Stimulated activated CD4-positive, alpha-beta T cell treated with anti-CD3 and anti-CD28 coated beads, Interleukin-1b, Interleukin-23, amount 100 ng/mL, for 4 hours (primary cell): ENCODE results near the gene CELF5.

Experiments
- DNase-seq, 2 donors: peaks; one replicate each; pipeline ENCODE4 v3.0.0-alpha.2; 2020; ENCODE audit warnings: low read depth in 2 of 2

Gene CELF5

DNA sequence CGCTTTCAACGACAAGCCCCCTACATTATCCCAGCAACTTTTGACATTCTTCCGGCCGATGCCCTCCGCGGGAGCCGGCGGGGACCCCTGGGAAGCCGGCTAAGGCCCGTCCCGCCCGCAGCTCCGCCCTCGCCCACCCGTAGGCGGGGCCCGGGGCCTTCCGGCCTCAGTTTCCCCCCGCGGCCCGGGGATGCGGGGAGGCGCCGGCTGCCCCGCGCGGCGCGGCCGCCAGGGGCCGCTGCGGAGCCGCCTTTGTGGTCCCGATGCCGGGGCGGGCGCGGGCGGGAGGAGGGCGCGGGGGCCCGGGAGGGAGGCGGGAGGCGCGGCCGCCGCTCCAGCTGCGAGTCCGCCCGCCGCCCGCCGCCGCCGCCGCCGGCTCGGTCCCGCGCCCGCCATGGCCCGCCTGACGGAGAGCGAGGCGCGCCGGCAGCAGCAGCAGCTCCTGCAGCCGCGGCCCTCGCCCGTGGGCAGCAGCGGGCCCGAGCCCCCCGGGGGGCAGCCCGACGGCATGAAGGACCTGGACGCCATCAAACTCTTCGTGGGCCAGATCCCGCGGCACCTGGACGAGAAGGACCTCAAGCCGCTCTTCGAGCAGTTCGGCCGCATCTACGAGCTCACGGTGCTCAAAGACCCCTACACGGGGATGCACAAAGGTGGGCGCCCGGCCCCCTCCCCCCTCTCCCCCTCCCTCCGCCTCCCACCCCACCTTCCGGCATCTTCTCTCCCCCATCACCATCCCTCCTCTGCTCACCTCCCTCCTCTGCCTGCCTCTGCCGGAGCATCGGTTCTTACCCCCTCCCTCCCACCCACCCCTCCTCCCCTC lies at the start of gene CELF5:
TSS of gene CELF5 (plus strand) at position 316 of the 823 bp plus-strand sequence. CDS start at position 395, 79 bp downstream.
- DNase-seq = peak; percentile 49 to 65

DNA sequence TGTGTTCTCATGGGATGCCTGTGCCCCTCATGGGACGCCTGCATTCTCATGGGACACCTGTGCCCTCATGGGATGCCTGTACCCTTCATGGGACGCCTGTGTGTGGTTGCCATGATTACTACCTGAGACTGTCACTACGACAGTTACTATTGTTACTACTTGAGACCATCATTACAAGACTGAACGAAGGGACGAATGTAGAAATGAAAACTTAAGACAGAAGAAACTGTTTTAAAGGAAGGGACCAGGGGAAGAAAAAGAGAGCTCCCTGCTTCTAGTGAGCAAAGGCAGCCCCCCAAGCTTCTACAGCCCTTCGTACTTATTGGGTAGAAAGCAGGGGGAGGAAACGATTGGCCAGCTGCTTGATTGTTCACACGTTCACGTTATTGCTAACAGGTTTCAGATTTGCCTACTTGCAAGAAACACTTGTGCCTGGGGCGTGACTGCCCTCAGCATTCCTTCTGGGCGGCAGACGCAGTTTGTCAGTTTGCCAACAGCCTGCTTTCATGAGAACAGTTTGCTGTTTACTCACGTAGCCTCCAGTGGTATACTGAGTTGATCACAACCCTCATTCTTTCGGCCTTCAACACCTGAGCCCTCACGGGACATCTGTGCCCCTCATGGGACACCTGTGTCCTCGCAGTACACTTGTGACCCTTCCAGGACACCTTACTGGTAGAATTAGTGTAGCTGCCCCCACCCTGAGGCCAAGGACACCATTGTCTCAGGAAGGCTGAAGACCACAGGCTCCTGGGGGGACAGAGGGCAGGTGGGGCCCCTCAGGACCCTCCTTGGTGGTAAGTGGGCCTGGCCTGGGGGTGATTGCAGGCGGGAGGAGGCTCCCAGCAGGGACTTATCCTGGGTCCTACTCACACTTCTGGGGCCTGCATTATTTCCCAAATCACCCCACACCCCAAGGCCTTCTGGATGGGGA lies 48.4 kb upstream of the CELF5 start:
- DNase-seq = no peak

DNA sequence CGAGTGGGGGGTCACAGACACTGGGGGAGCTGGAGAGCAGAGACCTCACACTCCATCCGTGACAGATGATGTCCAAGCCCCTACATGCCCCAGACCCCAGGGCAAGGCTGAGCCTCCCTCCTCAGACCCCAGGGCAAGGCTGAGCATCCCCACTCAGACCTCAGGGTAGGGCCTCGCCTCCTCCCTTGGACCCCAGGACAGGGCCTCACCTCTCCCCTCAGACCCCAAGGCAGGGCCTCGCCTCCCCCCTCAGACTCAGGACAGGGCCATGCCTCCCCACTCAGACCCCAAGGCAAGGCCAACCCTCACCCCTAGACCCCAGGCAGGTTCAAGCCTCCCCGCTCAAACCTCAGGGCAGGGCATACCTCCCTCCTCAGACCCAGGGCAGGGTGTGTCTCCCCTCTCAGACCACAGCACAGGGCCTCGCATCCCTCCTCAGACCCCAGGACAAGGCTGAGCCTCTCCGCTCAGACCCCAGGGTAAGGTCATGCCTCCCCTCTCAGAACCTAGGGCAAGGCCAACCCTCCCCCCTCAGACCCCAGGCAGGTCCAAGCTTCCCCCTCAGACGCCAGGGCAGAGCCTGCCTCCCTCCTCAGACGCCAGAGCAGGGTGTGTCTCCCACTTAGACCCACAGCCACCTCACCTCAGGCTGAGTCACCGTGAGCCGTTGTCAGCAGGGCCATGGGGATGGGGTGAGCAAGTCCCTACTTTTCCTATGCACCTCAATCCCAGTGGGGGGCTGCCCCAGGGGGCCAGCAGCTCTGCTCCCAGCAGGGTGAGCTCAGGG lies 47.6 kb upstream of the CELF5 start:
- peak; percentile 51 to 61 for DNase-seq

DNA sequence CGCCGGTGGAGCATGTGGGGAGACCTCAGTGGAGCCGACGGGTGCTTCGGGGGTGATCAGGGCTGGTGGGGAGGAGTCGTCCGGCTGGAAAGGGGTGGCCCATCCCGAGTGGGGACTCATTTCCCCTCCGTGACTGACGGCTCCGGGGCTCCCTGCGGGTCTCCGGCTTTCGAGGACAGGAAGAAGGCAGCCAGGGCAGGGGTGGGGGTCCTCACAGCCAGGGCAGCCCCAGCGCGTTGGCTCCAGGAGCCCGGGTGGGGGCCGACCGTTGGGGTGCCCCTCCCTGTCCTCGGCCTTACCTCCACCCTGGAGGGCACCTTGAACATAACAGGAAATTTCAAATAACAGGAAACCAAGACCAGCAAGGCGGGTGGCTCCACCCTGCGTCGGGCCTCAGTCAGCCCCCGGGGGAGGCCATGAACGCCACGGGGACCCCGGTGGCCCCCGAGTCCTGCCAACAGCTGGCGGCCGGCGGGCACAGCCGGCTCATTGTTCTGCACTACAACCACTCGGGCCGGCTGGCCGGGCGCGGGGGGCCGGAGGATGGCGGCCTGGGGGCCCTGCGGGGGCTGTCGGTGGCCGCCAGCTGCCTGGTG lies 46.0 kb upstream of the CELF5 start, which contains the start of gene S1PR4:
TSS of gene S1PR4 (plus strand) at position 393 of the 596 bp plus-strand sequence. CDS start at position 417, 24 bp downstream.
- DNase-seq = peak; percentile 25 to 46

DNA sequence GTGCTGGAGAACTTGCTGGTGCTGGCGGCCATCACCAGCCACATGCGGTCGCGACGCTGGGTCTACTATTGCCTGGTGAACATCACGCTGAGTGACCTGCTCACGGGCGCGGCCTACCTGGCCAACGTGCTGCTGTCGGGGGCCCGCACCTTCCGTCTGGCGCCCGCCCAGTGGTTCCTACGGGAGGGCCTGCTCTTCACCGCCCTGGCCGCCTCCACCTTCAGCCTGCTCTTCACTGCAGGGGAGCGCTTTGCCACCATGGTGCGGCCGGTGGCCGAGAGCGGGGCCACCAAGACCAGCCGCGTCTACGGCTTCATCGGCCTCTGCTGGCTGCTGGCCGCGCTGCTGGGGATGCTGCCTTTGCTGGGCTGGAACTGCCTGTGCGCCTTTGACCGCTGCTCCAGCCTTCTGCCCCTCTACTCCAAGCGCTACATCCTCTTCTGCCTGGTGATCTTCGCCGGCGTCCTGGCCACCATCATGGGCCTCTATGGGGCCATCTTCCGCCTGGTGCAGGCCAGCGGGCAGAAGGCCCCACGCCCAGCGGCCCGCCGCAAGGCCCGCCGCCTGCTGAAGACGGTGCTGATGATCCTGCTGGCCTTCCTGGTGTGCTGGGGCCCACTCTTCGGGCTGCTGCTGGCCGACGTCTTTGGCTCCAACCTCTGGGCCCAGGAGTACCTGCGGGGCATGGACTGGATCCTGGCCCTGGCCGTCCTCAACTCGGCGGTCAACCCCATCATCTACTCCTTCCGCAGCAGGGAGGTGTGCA lies 45.3 kb upstream of the CELF5 start:
- DNase-seq = peak in 1 of 2 donors; percentile 37

DNA sequence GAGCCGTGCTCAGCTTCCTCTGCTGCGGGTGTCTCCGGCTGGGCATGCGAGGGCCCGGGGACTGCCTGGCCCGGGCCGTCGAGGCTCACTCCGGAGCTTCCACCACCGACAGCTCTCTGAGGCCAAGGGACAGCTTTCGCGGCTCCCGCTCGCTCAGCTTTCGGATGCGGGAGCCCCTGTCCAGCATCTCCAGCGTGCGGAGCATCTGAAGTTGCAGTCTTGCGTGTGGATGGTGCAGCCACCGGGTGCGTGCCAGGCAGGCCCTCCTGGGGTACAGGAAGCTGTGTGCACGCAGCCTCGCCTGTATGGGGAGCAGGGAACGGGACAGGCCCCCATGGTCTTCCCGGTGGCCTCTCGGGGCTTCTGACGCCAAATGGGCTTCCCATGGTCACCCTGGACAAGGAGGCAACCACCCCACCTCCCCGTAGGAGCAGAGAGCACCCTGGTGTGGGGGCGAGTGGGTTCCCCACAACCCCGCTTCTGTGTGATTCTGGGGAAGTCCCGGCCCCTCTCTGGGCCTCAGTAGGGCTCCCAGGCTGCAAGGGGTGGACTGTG lies 44.6 kb upstream of the CELF5 start:
- DNase-seq = peak in 1 of 2 donors; percentile 30

DNA sequence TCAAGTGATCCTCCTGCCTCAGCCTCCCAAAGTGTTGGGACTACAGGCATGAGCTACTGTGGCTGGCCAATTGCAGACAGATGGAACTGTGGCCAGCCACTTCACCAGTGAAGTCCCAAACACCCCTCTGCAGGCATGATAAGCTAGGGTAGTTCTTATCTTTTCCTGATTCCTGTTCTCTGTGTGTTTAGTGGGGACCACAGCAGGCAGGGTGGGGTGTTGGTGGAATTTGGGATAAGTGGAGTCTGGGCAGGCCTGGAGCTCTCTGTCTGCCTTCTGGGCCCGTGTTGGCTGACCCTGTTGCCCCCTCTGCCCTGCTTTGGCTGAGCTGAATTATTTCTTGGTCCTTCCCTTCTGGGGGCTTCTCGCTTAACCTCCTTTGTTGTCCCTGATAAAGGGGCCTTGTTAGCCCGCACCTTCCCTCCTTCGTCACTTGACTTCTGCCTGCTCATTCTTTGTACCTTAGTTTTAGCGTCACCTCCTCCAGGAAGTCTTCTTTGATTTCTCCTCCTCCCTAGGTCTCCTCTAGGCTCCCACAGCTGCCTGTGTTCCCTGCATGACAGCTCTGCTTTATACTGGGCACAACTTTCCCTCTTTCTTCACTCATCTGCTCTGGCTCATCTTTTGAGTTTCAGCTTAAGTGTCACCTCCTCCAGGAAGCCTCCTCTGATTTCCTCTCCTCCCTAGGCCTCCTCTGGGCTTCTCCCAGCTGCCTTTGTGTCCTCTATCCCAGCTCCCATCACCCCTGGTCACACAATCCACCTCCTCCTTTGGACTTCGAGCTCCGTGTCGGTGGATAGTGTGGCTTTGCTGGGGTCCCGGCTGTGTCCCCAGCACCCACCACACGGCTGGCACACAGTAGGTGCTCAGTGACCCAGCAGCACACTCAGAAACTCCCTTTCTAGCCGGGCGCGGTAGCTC lies 40.5 kb upstream of the CELF5 start:
- no peak for DNase-seq

DNA sequence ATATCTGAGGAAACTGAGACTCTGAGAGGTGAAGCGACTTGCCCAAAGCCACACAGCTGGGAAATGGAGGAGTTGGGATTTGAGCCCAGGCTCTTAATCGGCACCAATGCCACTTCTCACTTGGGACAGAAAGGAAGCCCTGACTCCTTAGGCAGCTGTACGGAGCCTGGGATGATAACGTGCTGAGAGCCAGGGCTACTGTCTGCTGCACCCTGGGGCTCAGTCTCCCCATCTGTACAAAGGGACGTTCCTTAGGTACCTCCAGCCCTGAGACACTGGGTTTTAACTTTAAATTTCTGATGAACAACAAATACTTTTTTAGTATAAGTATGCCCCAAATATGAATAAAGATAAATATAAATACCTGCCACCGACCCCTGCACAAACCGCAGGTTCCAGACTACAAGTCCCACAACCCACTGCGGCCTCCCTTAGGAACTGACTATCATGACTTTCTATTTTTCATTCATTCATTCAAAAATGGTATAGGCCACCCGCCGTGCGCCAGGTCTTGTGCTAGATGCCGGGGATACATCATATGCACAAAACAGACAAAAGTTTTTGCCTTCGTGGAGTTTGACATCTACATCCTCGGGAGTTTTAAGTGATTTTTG lies 39.5 kb upstream of the CELF5 start:
- peak; percentile 41 to 54 for DNase-seq

DNA sequence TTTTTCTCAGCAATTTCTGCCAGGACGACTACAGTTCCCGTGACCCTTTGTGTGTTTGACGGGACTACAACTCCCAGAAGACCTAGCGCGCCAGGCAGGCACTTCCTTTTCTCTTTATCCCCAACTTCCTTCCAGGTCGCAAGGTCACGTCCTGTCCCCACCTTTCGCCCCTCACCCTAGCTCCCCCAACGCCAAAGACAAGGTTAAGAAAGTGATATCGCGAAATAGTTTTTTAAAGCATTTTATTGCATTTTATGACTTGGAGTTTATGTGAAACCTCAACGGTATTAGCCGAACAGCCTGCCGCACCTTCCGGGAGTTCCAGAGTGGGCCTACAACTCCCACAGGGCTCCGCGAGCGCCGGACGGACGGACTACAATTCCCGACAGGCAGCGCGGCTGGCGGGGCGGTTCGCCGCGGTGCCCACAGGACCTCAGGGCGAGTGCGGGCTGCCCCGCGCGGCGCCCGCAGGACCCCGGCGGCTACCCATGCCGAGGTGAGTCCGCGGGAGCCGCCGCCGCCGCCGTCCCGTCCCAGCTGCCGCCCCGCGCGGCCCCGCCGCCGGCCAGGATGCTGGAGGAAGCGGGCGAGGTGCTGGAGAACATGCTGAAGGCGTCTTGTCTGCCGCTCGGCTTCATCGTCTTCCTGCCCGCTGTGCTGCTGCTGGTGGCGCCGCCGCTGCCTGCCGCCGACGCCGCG lies 38.9 kb upstream of the CELF5 start, which contains the start of gene NCLN:
TSS of gene NCLN (plus strand) at position 470 of the 699 bp plus-strand sequence. CDS start at position 571, 101 bp downstream.
- peak; percentile 92 for DNase-seq

DNA sequence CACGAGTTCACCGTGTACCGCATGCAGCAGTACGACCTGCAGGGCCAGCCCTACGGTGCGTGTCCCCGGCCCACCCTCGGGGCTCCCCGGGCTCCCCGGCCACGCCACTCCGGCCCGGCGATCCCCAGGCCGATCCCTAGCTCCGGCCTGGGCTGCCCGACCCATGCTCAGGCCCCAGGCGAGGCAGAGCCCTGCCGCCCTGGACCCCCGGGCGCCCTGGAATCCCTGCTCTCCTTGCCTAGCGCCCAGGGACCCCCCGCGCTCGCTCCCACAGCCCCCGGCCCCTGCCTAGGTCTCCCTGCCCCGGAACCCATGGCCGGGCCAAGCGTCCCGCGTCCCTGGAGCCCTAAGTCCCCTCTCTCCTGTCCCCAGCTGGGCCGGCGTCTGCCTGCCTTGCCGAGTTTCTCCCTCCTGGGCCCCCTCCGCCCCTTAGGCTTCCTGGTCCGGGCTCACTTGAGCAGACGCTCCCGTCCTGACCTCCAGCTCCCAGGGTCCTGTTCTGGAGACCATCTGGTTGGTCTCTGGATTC lies 38.2 kb upstream of the CELF5 start:
- DNase-seq = no peak

DNA sequence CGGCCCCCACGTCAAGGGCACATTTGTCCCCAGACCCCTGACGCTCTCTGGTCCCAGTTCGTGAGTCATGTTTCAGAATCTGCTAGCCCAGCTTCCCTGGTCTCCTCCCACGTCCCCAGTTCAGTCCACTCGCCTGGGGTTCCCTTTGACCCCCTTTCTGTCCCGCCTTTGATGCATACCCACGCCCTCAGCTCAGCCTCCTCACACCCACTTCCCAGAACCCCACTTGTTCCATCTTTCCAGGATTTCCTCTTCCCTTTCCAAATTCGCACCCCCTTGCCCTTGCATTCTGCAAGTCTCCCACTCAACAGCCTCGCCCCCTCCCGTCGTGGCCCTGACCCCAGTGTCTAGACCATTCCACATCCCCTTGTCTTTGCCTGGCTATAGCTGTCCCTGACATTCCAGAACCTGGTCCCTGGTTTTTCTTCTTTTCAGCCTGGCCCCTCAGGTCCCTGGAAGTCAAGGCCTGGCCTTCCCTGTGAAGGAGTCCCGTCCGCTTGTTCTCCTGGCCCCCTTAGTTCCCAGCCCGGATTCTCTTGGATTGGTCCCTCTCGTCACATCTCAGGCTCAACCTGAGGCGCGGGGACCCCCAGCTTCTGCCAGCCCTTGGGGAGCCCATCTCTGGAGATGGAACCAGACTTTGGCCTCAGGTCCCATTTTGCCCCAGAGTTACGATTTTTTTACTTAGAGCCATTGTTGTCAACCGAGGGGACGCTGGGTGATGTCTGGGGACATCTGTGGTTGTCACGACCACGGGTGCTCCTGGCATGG lies 37.4 kb upstream of the CELF5 start:
- no peak for DNase-seq

DNA sequence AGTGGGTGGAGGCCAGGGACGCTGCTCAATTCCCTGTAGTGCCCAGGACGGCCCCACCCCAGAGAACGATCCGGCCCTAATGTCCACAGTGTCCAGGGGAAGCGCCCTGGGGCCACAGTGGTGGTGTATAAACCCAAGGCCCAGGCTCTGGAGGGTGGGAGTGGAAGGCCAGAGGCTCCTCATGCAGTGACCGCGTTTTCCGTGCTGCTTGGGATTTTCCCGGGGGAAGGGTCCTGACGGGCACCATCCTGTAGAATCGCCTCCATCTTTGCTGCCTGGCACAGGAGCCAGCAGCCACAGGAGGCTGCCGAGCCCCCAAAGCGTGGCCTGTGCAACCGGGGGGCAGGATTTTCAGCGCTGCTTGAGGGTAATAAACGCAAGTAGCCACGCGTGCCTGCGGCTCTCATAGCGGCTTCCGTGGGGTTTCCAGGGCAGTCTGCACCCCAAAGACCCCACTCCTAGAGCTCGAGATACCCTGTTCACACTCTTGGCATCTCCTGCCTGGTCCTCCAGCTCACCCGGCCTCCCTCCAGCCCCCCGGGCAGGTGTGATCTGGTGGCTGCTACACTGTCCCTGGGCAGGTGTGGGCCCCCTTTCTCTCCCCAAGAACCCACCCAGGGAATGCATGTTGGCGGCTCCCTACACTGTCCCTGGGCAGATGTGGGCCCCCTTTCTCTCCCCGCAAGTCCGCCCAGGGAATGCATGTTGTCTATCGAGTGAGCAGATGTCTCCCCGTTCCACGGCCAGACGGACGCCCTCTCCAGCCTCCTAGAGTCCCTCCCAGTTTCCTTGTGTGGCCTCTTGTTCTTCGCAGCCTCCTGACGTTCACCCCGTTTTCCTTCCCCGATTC lies 36.6 kb upstream of the CELF5 start:
- no peak for DNase-seq

DNA sequence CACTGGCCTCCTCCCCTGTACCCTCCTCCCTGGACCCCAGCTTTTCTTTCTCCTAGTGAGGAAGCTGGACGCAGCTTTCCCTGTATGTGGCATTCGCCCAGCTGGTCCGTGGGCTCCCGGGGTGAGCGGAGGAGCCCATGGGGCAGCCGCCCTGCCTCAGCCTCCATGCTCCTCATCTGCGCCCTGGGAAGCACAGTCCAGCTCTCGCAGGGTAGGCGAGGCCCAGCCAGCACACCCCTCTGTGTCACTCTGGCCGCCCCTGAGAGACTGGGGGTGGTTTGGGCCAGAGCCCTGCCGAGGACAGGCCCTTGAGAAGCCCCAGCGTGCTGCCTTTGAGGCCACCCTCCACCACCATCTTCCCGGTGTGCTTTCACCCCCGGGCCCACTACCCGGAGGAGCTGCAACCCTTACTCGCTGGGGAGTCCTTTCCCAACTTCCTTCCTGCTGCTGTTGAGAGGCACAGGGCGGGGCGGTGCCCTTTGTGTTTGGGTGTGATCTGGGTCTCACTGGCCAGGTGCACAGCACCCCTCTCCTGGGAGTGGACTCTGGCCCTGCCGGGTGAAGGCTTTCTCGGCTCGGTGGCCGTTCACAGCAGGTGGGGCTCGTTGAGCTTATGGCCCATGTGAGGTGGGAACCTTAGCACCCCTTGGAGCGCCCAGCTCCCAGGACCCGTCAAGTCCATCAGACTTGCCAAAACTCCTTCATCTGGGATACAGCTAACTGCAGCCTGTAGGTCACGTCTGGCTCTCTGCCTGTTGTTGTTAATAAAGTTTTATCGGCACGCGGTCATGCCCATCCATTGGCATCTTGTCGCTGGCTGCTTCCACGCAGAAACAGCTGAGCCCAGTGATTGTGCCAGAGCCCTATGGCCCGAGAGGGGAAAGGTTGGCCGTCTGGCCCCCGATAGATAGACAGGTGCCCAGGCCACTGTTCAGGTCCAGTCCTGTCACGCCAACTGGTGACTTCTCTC lies 35.5 kb upstream of the CELF5 start:
- DNase-seq = no peak

DNA sequence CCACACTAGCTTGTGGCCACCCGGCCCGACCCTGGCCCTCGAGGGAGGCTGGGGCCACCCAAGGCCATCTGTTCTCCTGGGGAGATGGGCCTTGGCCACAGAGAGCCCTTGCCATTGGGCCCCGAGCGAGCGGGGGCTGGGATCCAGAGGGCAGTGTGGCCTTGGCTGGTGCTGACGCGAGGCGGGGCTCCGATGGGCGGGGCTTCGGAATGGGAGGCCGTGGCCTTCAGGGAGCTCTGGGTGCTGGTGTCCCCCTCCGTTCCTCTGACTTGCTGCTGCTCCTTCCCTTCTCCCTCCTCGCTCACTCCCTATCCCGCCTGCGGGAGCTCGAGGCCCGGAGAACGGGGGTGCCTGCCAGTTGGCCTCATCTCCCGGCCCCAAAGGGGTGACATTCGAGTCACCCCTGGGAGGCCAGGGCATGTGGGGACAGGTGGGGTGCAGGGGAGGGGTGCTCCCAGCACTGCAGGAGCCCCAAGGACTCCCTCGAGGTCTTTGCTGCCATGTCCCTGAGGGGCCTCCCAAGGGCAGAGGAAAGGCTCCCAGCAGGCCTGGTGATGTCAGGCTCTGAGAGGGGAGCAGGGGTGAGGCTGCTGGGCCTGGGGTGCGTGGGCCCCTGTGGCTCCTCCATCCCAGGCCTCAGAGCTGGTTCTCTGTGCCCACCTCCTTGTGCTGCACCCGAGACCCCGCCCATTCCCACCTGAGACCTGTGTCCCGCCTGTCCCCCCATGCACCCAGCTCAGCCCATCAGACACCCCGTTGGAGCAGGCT lies 34.6 kb upstream of the CELF5 start:
- DNase-seq = no peak
